COR-L47 (cell line): ENCODE data around the gene TGFB1I1.
"Not testable (repeated sequence)": the region's sequence is repeated elsewhere in the genome, so short reads cannot be mapped to it uniquely, and the experiment has no call there.

ENCODE experiments used
- DNase-seq: peaks from one replicate; lab custom pipeline; 2025; lab: John Stamatoyannopoulos, UW

Gene TGFB1I1

GRCh38 chr16:31471875-31472708, at the start of gene TGFB1I1:
TGFB1I1 (plus strand) TSS chr16:31472152; CDS start chr16:31472189, 37 bp downstream.
- peak; percentile 0 for DNase-seq

GRCh38 chr16:31423241-31423640, 48.7 kb upstream of the TGFB1I1 start:
- no peak for DNase-seq

- DNase-seq = no peak
These were observed 48.2 kb upstream of the TGFB1I1 start for GRCh38 chr16:31423801-31424200.

GRCh38 chr16:31427441-31428278, 44.3 kb upstream of the TGFB1I1 start:
- no peak for DNase-seq

GRCh38 chr16:31428279-31428597, 43.7 kb upstream of the TGFB1I1 start, which contains the start of gene COX6A2:
COX6A2 (minus strand) TSS chr16:31428360; CDS start chr16:31428325, 35 bp downstream.
- DNase-seq = no peak

- DNase-seq = no peak
These were observed 43.2 kb upstream of the TGFB1I1 start for GRCh38 chr16:31428638-31429247.

- DNase-seq = no peak
These were observed 42.6 kb upstream of the TGFB1I1 start for GRCh38 chr16:31429314-31429713.

GRCh38 chr16:31429796-31430195, 42.2 kb upstream of the TGFB1I1 start:
- no peak for DNase-seq

GRCh38 chr16:31430380-31431052, 41.4 kb upstream of the TGFB1I1 start:
- no peak for DNase-seq

- no peak for DNase-seq
These were observed 36.4 kb upstream of the TGFB1I1 start for GRCh38 chr16:31435341-31436220.

GRCh38 chr16:31436221-31437045, 35.5 kb upstream of the TGFB1I1 start:
- no peak for DNase-seq

- DNase-seq = no peak
These were observed 33.5 kb upstream of the TGFB1I1 start for GRCh38 chr16:31438414-31438813.

- DNase-seq = not testable (repeated sequence)
These were observed 32.9 kb upstream of the TGFB1I1 start for GRCh38 chr16:31439023-31439422.

- DNase-seq = no peak
These were observed 32.4 kb upstream of the TGFB1I1 start for GRCh38 chr16:31439519-31439918.

GRCh38 chr16:31440516-31441184, 31.3 kb upstream of the TGFB1I1 start:
- DNase-seq = no peak

GRCh38 chr16:31441956-31442355, 30.0 kb upstream of the TGFB1I1 start:
- DNase-seq = no peak

GRCh38 chr16:31445931-31446330, 26.0 kb upstream of the TGFB1I1 start:
- DNase-seq = not testable (repeated sequence)

- DNase-seq = no peak
These were observed 20.8 kb upstream of the TGFB1I1 start for GRCh38 chr16:31451201-31451600.

- peak; percentile 67 for DNase-seq
These were observed 20.1 kb upstream of the TGFB1I1 start for GRCh38 chr16:31451681-31452351.
